Fibroblast of skin of left biceps (primary cell): ENCODE data around the gene PLA2G4F.

ENCODE experiments used
- DNase-seq, 2 experiments: peaks; one replicate each; pipeline ENCODE4 v3.0.0-alpha.2; 2013; ENCODE audit warnings: low read depth in 2 of 2

PLA2G4F gene

GRCh38 chr15:42131826-42132806, 24.3 kb downstream of the PLA2G4F start:
- DNase-seq, result no peak

- no peak for DNase-seq
These were observed 25.4 kb downstream of the PLA2G4F start for GRCh38 chr15:42131006-42131405.

GRCh38 chr15:42130246-42130986, 26.0 kb downstream of the PLA2G4F start:
- no peak for DNase-seq

GRCh38 chr15:42129364-42129763, 27.1 kb downstream of the PLA2G4F start:
- no peak for DNase-seq

GRCh38 chr15:42128476-42128875, 28.0 kb downstream of the PLA2G4F start:
- DNase-seq, result no peak

- DNase-seq, result no peak
These were observed 32.9 kb downstream of the PLA2G4F start for GRCh38 chr15:42123546-42123945.

- DNase-seq, result no peak
These were observed 34.8 kb downstream of the PLA2G4F start for GRCh38 chr15:42121682-42122081.

- DNase-seq, result no peak
These were observed 35.4 kb downstream of the PLA2G4F start for GRCh38 chr15:42121021-42121420.

GRCh38 chr15:42120285-42120684, 36.2 kb downstream of the PLA2G4F start:
- DNase-seq, result no peak

GRCh38 chr15:42119446-42119760, 37.0 kb downstream of the PLA2G4F start:
- no peak for DNase-seq

- no peak for DNase-seq
These were observed 37.6 kb downstream of the PLA2G4F start for GRCh38 chr15:42118650-42119445.

- DNase-seq, result no peak
These were observed 44.5 kb downstream of the PLA2G4F start for GRCh38 chr15:42111924-42112323.

GRCh38 chr15:42110367-42110766, 46.1 kb downstream of the PLA2G4F start:
- no peak for DNase-seq

GRCh38 chr15:42108806-42109205, 47.6 kb downstream of the PLA2G4F start:
- DNase-seq, result no peak

- DNase-seq, result no peak
These were observed 48.2 kb downstream of the PLA2G4F start for GRCh38 chr15:42108189-42108588.

GRCh38 chr15:42107473-42107872, 49.0 kb downstream of the PLA2G4F start:
- DNase-seq, result no peak

GRCh38 chr15:42106288-42106687, 50.1 kb downstream of the PLA2G4F start:
- DNase-seq, result no peak

GRCh38 chr15:42104095-42104891, 52.1 kb downstream of the PLA2G4F start:
- peak in 1 of 2 experiments; percentile 10 for DNase-seq

- no peak for DNase-seq
These were observed 53.7 kb downstream of the PLA2G4F start for GRCh38 chr15:42102646-42103235.

- DNase-seq, result peak; percentile 20 to 25
These were observed 54.6 kb downstream of the PLA2G4F start for GRCh38 chr15:42101861-42102260.
